HepG2 (cell line): ENCODE measurements around the gene AKAP8. TPM values are rescaled to one million over a fixed set of nuclear protein-coding genes. Genes with fewer than 3 reads are reported as not detected.
"Not testable (repeated sequence)": the region's sequence is repeated elsewhere in the genome, so short reads cannot be mapped to it uniquely, and the experiment has no call there.

ENCODE experiments used
- ATAC-seq: fragments of 200-7000 bp; cut with Tn5 transposase; 3 replicates; pipeline ENCODE4 v1.9.1; 2020; ENCODE audit warnings: mild to moderate bottlenecking, moderate library complexity
- BruUV-seq: library from RNA; stranded (reverse); fragments of 400-500 nt; replicated peaks from 2 replicates; lab custom pipeline; 2021; lab: Mats Ljungman, UMichigan
- CTCF ChIA-PET: fragments of 300-600 bp; formaldehyde crosslinking; extraction: SDS; loops from one replicate; lab custom pipeline; 2021; ENCODE audit warnings: low total read pairs, inconsistent platforms, low intra/inter-chr PET ratio; lab: Yijun Ruan, JAX
- POLR2A ChIA-PET: fragments of 350-600 bp; sonication (Branson Sonifier 250); formaldehyde crosslinking; loops from one replicate; lab custom pipeline; 2020; ENCODE audit warnings: antibody characterized with exemption, inconsistent platforms; lab: Yijun Ruan, JAX
- DNase-seq: peaks from one replicate; pipeline ENCODE4 v3.0.0-alpha.2; 2015; ENCODE audit warnings: low spot score
- FAIRE-seq: peaks from 3 replicates; lab custom pipeline; 2011; peaks lifted over from hg19 to GRCh38; lab: Jason Lieb, UNC
- H2AFZ ChIP-seq: one replicate; pipeline ENCODE4 v1.6.1; 2011; ENCODE audit warnings: low read length, inconsistent platforms
- H3K27ac ChIP-seq: fragments of 300-600 bp; 3 replicates; pipeline ENCODE4 v1.8.0; 2011; ENCODE audit warnings: mixed run types, mild to moderate bottlenecking, mixed read lengths, low read length, inconsistent platforms; ENCODE audit not compliant: insufficient read depth; ENCODE audit errors: extremely low read length
- H3K27me3 ChIP-seq, 2 experiments: fragments of 200-600 bp in 1 of 2; 2 replicates in 1 of 2; 3 replicates in 1 of 2; pipeline versions ENCODE4 v1.6.0 to v1.8.0; 2011; ENCODE audit warnings: low read length in 2 of 2, mild to moderate bottlenecking in 2 of 2, moderate library complexity in 2 of 2, inconsistent platforms in 1 of 2; ENCODE audit not compliant: insufficient read depth in 2 of 2, control insufficient read depth in 1 of 2
- H3K36me3 ChIP-seq, 2 experiments: fragments of 200-600 bp in 1 of 2; replicated peaks in 1 of 2; 2 replicates in 1 of 2; 3 replicates in 1 of 2; pipeline versions ENCODE4 v1.5.1 to v1.8.0; 2011; ENCODE audit warnings: low read length in 2 of 2, inconsistent platforms in 1 of 2; ENCODE audit not compliant: insufficient read depth in 2 of 2, control insufficient read depth in 1 of 2
- H3K4me1 ChIP-seq: 2 replicates; pipeline ENCODE4 v1.5.1; 2012; ENCODE audit warnings: low read length, inconsistent platforms; ENCODE audit not compliant: insufficient read depth
- H3K4me2 ChIP-seq: 2 replicates; pipeline ENCODE4 v1.6.0; 2011; ENCODE audit warnings: low read depth, low read length, inconsistent platforms
- H3K4me3 ChIP-seq, 3 experiments: fragments of 200-600 bp in 1 of 3; sonication (generic), shearing (Covaris generic) in 1 of 3; replicated peaks in 1 of 3; 2 replicates each; pipeline ENCODE4 v1.5.1; 2011 to 2016; ENCODE audit warnings: low read length in 3 of 3, inconsistent platforms in 2 of 3, low read depth in 2 of 3, mild to moderate bottlenecking in 2 of 3, control low read depth in 1 of 3, mixed read lengths in 1 of 3; ENCODE audit not compliant: insufficient read depth in 1 of 3
- H3K79me2 ChIP-seq: one replicate; pipeline ENCODE4 v1.6.1; 2011; ENCODE audit warnings: low read length, inconsistent platforms; ENCODE audit not compliant: insufficient read depth
- H3K9ac ChIP-seq: 2 replicates; pipeline ENCODE4 v1.6.0; 2011; ENCODE audit warnings: mild to moderate bottlenecking, low read depth, low read length, inconsistent platforms; ENCODE audit not compliant: insufficient read depth
- H3K9me3 ChIP-seq: 2 replicates; pipeline ENCODE4 v1.5.1; 2012; ENCODE audit warnings: mild to moderate bottlenecking, low read length
- H4K20me1 ChIP-seq: 2 replicates; pipeline ENCODE4 v1.6.0; 2011; ENCODE audit warnings: inconsistent platforms, mild to moderate bottlenecking, low read length, moderate library complexity; ENCODE audit not compliant: insufficient read depth
- ARHGAP35 ChIP-seq: sonication (generic); formaldehyde crosslinking; IDR thresholded peaks from 2 replicates; pipeline ENCODE4 v1.9.0; 2022; ENCODE audit warnings: mild to moderate bottlenecking, inconsistent platforms, moderate library complexity, missing genetic modification reagents, borderline replicate concordance
- ELK4 ChIP-seq: sonication (generic); formaldehyde crosslinking; IDR thresholded peaks from 2 replicates; pipeline ENCODE4 v1.9.0; 2021; ENCODE audit warnings: missing genetic modification reagents, borderline replicate concordance
- HDAC6 ChIP-seq: fragments of 200-600 bp; sonication (generic); IDR thresholded peaks from 2 replicates; pipeline ENCODE4 v1.7.0; 2017; ENCODE audit warnings: mild to moderate bottlenecking, antibody characterized with exemption, low read length, low read depth
- HOXA5 ChIP-seq: sonication (generic); formaldehyde crosslinking; IDR thresholded peaks from 2 replicates; pipeline ENCODE4 v1.4.0; 2020; ENCODE audit warnings: missing genetic modification reagents
- ZBTB38 ChIP-seq: sonication (generic); formaldehyde crosslinking; IDR thresholded peaks from 2 replicates; pipeline ENCODE4 v1.5.1; 2020; ENCODE audit warnings: mild to moderate bottlenecking, missing genetic modification reagents
- ZNF678 ChIP-seq: sonication (generic); formaldehyde crosslinking; IDR thresholded peaks from 2 replicates; pipeline ENCODE4 v1.4.0; 2020; ENCODE audit warnings: mild to moderate bottlenecking, missing genetic modification reagents
- ZNF713 ChIP-seq: sonication (generic); formaldehyde crosslinking; IDR thresholded peaks from 2 replicates; pipeline ENCODE4 v1.4.0; 2020; ENCODE audit warnings: mild to moderate bottlenecking, missing genetic modification reagents
- WGBS: methylation state at CpG from one replicate; pipeline ENCODE4 v1.1.6; 2017; ENCODE audit warnings: low lambda C conversion rate; 5-methylcytosine and 5-hydroxymethylcytosine counted together
- in situ Hi-C: cut with HindIII; loops from 2 replicates; pipeline ENCODE4 v1.10.0; 2017; ENCODE audit warnings: low pct_unique_long_range_greater_than_20kb; ENCODE audit not compliant: extremely low pct_ligation_motif_present
- intact Hi-C: fragments of 100-400 bp; cut with micrococcal nuclease; formaldehyde crosslinking; loops from one replicate; pipeline ENCODE4 v1.10.0; 2022; ENCODE audit not compliant: unreplicated experiment
- polyA plus RNA-seq, 8 experiments: library from polyadenylated mRNA; depleted of rRNA in 3 of 8; stranded (reverse) in 7 of 8; unstranded in 1 of 8; fragments of >200 nt; fragmentation: Illumina TruSeq in 4 of 8; extraction: Trizol in 4 of 8; gene quantifications; 2 replicates each; pipeline versions ENCODE4 v1.2.1 to v1.2.3, GENCODE V29; 2011 to 2016; ENCODE audit warnings: low read depth in 4 of 8, missing spikeins in 1 of 8, mixed read lengths in 1 of 8; ENCODE audit not compliant: insufficient read depth in 1 of 8
- total RNA-seq, 5 experiments: library from RNA; depleted of rRNA; stranded (reverse); fragments of >200 nt; fragmentation: Illumina TruSeq; extraction: Trizol; gene quantifications; 2 replicates each; pipeline ENCODE4 v1.2.3, GENCODE V29; 2016; ENCODE audit warnings: low read depth in 1 of 5
- TF ChIP-seq, protein P1 (sequence below): sonication (generic); formaldehyde crosslinking; conservative IDR thresholded peaks from 2 replicates; pipeline ENCODE4 v1.4.0; 2020; ENCODE audit warnings: missing genetic modification reagents
- TF ChIP-seq, protein P2 (sequence below): sonication (generic); formaldehyde crosslinking; IDR thresholded peaks from 2 replicates; pipeline ENCODE4 v1.5.0; 2020; ENCODE audit warnings: mild to moderate bottlenecking, missing genetic modification reagents
- TF ChIP-seq, protein P3 (sequence below): sonication (generic); formaldehyde crosslinking; IDR thresholded peaks from 2 replicates; pipeline ENCODE4 v1.9.0; 2022; ENCODE audit warnings: low read depth, missing genetic modification reagents

AKAP8 gene
- total and polyA plus RNA-seq, 2 of the 13 experiments (the other 11 are each of a cell fraction or from before 2014, with no cell fraction given), result 15.9 to 22.1 TPM

DNA sequence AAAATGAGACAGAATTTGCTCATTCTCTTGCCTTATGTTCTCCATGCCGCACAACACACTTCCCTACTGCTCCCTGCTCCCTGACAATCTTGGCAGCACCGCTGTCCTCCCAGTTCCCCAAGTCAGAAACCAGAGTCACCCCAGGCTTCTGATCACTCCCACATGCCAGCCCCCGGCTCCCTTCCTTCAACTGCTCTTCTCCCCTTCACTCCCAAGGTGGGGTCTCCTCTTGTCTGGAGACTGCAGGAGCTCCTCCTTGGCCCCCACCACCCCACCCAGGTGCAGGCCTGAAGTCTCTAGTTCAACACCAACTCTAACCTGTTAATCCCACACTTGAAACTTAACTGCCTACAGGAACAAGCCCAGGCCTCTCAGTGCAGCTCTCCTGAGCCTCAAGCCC lies 16.8 kb upstream of the AKAP8 start:
- CTCF ChIA-PET, result no interaction called here
- Histone ChIP-seq H3K9ac (no peak overlapping the region), H3K4me2 (no peak overlapping the region), H2AFZ (no peak overlapping the region), H3K27me3 (no peaks in the 10 kb centered on the region)
- in situ Hi-C loops, result no loop called here
- ATAC-seq, result no peak
- TF ChIP-seq, protein P1, sequence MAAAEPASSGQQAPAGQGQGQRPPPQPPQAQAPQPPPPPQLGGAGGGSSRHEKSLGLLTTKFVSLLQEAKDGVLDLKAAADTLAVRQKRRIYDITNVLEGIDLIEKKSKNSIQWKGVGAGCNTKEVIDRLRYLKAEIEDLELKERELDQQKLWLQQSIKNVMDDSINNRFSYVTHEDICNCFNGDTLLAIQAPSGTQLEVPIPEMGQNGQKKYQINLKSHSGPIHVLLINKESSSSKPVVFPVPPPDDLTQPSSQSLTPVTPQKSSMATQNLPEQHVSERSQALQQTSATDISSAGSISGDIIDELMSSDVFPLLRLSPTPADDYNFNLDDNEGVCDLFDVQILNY, result no peak
- TF ChIP-seq ELK4 (CRISPR knock-in tag) (no peak), ZBTB38 (no peak), ARHGAP35 (CRISPR knock-in tag) (no peak), HOXA5 (CRISPR knock-in tag) (no peak), ZNF713 (CRISPR knock-in tag) (no peak), ZNF678 (no peak), HDAC6 (no peak)
- TF ChIP-seq, protein P2, sequence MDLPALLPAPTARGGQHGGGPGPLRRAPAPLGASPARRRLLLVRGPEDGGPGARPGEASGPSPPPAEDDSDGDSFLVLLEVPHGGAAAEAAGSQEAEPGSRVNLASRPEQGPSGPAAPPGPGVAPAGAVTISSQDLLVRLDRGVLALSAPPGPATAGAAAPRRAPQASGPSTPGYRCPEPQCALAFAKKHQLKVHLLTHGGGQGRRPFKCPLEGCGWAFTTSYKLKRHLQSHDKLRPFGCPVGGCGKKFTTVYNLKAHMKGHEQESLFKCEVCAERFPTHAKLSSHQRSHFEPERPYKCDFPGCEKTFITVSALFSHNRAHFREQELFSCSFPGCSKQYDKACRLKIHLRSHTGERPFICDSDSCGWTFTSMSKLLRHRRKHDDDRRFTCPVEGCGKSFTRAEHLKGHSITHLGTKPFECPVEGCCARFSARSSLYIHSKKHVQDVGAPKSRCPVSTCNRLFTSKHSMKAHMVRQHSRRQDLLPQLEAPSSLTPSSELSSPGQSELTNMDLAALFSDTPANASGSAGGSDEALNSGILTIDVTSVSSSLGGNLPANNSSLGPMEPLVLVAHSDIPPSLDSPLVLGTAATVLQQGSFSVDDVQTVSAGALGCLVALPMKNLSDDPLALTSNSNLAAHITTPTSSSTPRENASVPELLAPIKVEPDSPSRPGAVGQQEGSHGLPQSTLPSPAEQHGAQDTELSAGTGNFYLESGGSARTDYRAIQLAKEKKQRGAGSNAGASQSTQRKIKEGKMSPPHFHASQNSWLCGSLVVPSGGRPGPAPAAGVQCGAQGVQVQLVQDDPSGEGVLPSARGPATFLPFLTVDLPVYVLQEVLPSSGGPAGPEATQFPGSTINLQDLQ (CRISPR knock-in tag), result no peak
- TF ChIP-seq, protein P3, sequence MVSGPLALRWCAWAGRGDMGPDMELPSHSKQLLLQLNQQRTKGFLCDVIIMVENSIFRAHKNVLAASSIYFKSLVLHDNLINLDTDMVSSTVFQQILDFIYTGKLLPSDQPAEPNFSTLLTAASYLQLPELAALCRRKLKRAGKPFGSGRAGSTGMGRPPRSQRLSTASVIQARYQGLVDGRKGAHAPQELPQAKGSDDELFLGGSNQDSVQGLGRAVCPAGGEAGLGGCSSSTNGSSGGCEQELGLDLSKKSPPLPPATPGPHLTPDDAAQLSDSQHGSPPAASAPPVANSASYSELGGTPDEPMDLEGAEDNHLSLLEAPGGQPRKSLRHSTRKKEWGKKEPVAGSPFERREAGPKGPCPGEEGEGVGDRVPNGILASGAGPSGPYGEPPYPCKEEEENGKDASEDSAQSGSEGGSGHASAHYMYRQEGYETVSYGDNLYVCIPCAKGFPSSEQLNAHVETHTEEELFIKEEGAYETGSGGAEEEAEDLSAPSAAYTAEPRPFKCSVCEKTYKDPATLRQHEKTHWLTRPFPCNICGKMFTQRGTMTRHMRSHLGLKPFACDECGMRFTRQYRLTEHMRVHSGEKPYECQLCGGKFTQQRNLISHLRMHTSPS (CRISPR knock-in tag), result no peak
- TF ChIP-seq, all 625 proteins: peak for 0
- Histone ChIP-seq H3K4me1 (no peaks in the 10 kb centered on the region), H3K4me3 (no peak overlapping the region), H3K79me2 (peaks cover 4% of the 10 kb centered on the region), H3K9me3 (no peaks in the 10 kb centered on the region), H4K20me1 (peaks cover 3% of the 10 kb centered on the region; the same call in 1 of the 2 replicates), H3K36me3 (peaks cover 41 to 75% of the 10 kb centered on the region in 2 experiments), H3K27ac (no peak overlapping the region)
- intact Hi-C loops, result no loop called here
- WGBS, result 92% methylated on average over 3 of the region's 3 CpGs
- FAIRE-seq, result no peak
- no TSS peak for BruUV-seq
- DNase-seq, result no peak
- POLR2A ChIA-PET, result no interaction called here

DNA sequence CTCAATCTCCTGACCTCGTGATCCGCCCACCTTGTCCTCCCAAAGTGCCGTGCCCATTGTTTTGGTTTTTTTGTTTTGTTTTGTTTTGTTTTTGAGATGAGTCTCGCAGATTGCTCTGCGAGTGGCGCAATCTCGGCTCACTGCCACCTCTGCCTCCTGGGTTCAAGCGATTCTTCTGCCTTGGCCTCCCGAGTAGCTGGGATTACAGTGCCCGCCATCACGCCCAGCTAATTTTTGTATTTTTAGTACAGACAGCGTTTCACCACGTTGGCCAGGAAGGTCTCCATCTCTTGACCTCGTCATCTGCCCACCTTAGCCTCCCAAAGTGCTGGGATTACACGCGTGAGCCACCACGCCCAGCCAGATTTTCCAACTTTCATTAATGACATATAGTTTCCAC lies 15.7 kb upstream of the AKAP8 start:
- ATAC-seq, H3K4me3 ChIP-seq, in situ Hi-C loops, H3K4me2 ChIP-seq, H3K9ac ChIP-seq, DNase-seq, H4K20me1 ChIP-seq, H2AFZ ChIP-seq, H3K27ac ChIP-seq, intact Hi-C loops, BruUV-seq, H3K9me3 ChIP-seq, H3K27me3 ChIP-seq, FAIRE-seq, CTCF ChIA-PET, H3K4me1 ChIP-seq: not testable (repeated sequence)
- Histone ChIP-seq H3K79me2 (peaks cover 11% of the 10 kb centered on the region), H3K36me3 (peaks cover 34 to 71% of the 10 kb centered on the region in 2 experiments)
- 98% methylated on average over 17 of the region's 17 CpGs for WGBS
- POLR2A ChIA-PET, result interaction anchor here (1.1 kb wide), 1 partner anchor 24 kb away, joined by 4 read pairs; the partner anchor contains the start of gene AKAP8L
